ENCODE results near the gene VAV1.

- TF ChIP-seq NFYB (CRISPR knock-in tag; IDR thresholded peaks at IDR 0.05) (no peak), HNRNPH1 (optimal IDR thresholded peaks at IDR 0.05; ENCODE audit: low read depth, low read length) (no peak), PBX3 (CRISPR knock-in tag; IDR thresholded peaks at IDR 0.05; ENCODE audit: borderline replicate concordance) (no peak), ZNF225 (CRISPR knock-in tag; IDR thresholded peaks at IDR 0.05) (no peak), NFE2 (CRISPR knock-in tag; IDR thresholded peaks at IDR 0.05) (no peak), ELF1 (CRISPR knock-in tag; IDR thresholded peaks at IDR 0.05) (no peak), ZNF138 (CRISPR knock-in tag; IDR thresholded peaks at IDR 0.05; ENCODE audit: low read depth) (no peak)
Measured at GRCh38 chr19:6750062-6750461, 22.4 kb upstream of the VAV1 start.
